Heart left ventricle (tissue), 16 donors: ENCODE results near the gene SIX2. TPM values are rescaled to one million over a fixed set of nuclear protein-coding genes. Genes with fewer than 3 reads are reported as not detected.
"Not testable (repeated sequence)": the region's sequence is repeated elsewhere in the genome, so short reads cannot be mapped to it uniquely, and the experiment has no call there.

Source experiments
- ATAC-seq, 4 donors: fragments of 200-7000 bp; cut with Tn5 transposase; one replicate each; pipeline ENCODE4 v1.9.1; 2020 to 2022; ENCODE audit warnings: moderate library complexity in 4 of 4, mild to moderate bottlenecking in 3 of 4, moderate number of reproducible peaks in 1 of 4
- DNase-seq, 5 donors: peaks; one replicate each; pipeline ENCODE4 v3.0.0-alpha.2; 2020
- H3K27ac ChIP-seq, 12 donors: fragments of 200-600 bp; sonication (generic) in 4 of 12; one replicate each; pipeline versions ENCODE4 v1.5.0 to v1.8.0; 2016 to 2022; ENCODE audit warnings: mild to moderate bottlenecking in 2 of 12
- H3K27me3 ChIP-seq, 9 donors: fragments of 200-600 bp; sonication (generic) in 2 of 9; one replicate each; pipeline versions ENCODE4 v1.5.1 to v1.8.0; 2016 to 2022; ENCODE audit warnings: mild to moderate bottlenecking in 3 of 9
- H3K36me3 ChIP-seq, 9 donors: fragments of 200-600 bp; sonication (generic) in 2 of 9; one replicate each; pipeline versions ENCODE4 v1.5.0 to v1.8.0; 2018 to 2022; ENCODE audit warnings: mild to moderate bottlenecking in 2 of 9
- H3K4me1 ChIP-seq, 12 donors: fragments of 200-600 bp; sonication (generic) in 4 of 12; one replicate each; pipeline versions ENCODE4 v1.5.0 to v1.8.0; 2016 to 2022; ENCODE audit warnings: mild to moderate bottlenecking in 3 of 12
- H3K4me3 ChIP-seq, 12 donors: fragments of 200-600 bp; sonication (generic) in 4 of 12; one replicate each; pipeline versions ENCODE4 v1.5.0 to v1.8.0; 2017 to 2022; ENCODE audit warnings: mild to moderate bottlenecking in 9 of 12, moderate library complexity in 4 of 12
- H3K9me3 ChIP-seq, 12 donors: fragments of 200-600 bp; sonication (generic) in 4 of 12; one replicate each; pipeline versions ENCODE4 v1.5.0 to v1.8.0; 2016 to 2022; ENCODE audit warnings: mild to moderate bottlenecking in 1 of 12
- POLR2A ChIP-seq, 2 donors: fragments of 450-650 bp; IDR thresholded peaks; one replicate each; pipeline ENCODE4 v1.6.1; 2017; ENCODE audit warnings: antibody characterized with exemption in 2 of 2, mild to moderate bottlenecking in 2 of 2, moderate library complexity in 2 of 2
- WGBS, 4 donors: extraction: QIAGEN DNeasy Blood & Tissue Kit in 2 of 4; methylation state at CpG; one replicate each; pipeline versions ENCODE4 v1.1.5 to v1.1.7; 2013 to 2018; 5-methylcytosine and 5-hydroxymethylcytosine counted together
- intact Hi-C, 10 donors: fragments of 100-400 bp; cut with DNase I; formaldehyde crosslinking; loops; one replicate each; pipeline versions ENCODE4 v1.11.1 to v1.14.2; 2022
- polyA plus RNA-seq, 2 donors: library from polyadenylated mRNA; stranded (reverse); fragments of 200-250 nt; gene quantifications; one replicate each; pipeline ENCODE4 v1.2.3, GENCODE V29; 2013
- total RNA-seq, 9 donors: library from RNA; depleted of rRNA in 2 of 9; stranded (reverse); fragments of >200 nt in 2 of 9; fragmentation: NEBNext Ultra II Directional in 3 of 9; extraction: Animal tissue kit (Norgen Biotek cat#: 25700) in 3 of 9; gene quantifications; one replicate each; pipeline versions ENCODE4 v1.1.0 to v1.2.4, GENCODE V29; 2016 to 2023
- TF ChIP-seq, protein P1 (sequence below), 12 donors: fragments of 200-600 bp; sonication (generic) in 4 of 12; IDR thresholded peaks; one replicate each; pipeline versions ENCODE4 v1.5.0 to v1.8.0; 2018 to 2022; ENCODE audit warnings: antibody characterized with exemption in 12 of 12, mild to moderate bottlenecking in 5 of 12
- donor health status: ischemic (EF 13 %, LVEDD 7.1; RV severe dilation, severe dysfunction).
- donor health status: healthy with polysubstance abuse.
- donor health status: DM: no; HTN: yes; CAD: no.
- donor health status: DM: no; HTN: no; CAD: no.
- donor health status: ischemic (EF 25% LVEDD 6.9; RV normal size, moderate dysfunction).
- donor health status: ischemic (EF 25% LVEDD 5.7; RV mildly dilated, moderate dysfunction).
- donor health status: healthy.
- donor health status: DM: yes; HTN: yes; CAD: no.
- donor health status: ischemic (EF 35%, LVEDD 5.7; RV mildly dilated, moderate dysfunction).
- donor health status: nonischemic (EF 11% LVEDD 7.7; RV severe dilation, severe dysfunction).
- donor health status: DM: yes; HTN: yes; CAD: no.
- donor health status: PGD.
- donor health status: ischemic (EF 29% LVEDD 5.4; RV normal size, mild dysfunction).
- donor health status: nonischemic (EF 23%, LVEDD 6.1; RV moderate dilation, normal function).

The SIX2 gene
- total and polyA plus RNA-seq, 11 donors = 0.32 to 2.0 (median 0.99) TPM

GRCh38 chr2:45044916-45045315 is 35.7 kb upstream of the SIX2 start:
- Histone ChIP-seq H3K27me3 (peaks cover 0 to 30% (median 0%) of the 10 kb centered on the region in 9 donors), H3K4me3 (no peak overlapping the region), H3K27ac (no peak overlapping the region), H3K4me1 (no peaks in the 10 kb centered on the region), H3K9me3 (no peaks in the 10 kb centered on the region), H3K36me3 (no peaks in the 10 kb centered on the region)
- intact Hi-C loops = loop anchor here in 1 of 10 donors (10.0 kb wide), 1 partner anchor 50 kb away; no protein-coding TSS in a partner anchor
- DNase-seq (no peak), ATAC-seq (no peak)
- no peak for TF ChIP-seq POLR2A (IDR thresholded peaks at IDR 0.05)
- TF ChIP-seq, protein P1, sequence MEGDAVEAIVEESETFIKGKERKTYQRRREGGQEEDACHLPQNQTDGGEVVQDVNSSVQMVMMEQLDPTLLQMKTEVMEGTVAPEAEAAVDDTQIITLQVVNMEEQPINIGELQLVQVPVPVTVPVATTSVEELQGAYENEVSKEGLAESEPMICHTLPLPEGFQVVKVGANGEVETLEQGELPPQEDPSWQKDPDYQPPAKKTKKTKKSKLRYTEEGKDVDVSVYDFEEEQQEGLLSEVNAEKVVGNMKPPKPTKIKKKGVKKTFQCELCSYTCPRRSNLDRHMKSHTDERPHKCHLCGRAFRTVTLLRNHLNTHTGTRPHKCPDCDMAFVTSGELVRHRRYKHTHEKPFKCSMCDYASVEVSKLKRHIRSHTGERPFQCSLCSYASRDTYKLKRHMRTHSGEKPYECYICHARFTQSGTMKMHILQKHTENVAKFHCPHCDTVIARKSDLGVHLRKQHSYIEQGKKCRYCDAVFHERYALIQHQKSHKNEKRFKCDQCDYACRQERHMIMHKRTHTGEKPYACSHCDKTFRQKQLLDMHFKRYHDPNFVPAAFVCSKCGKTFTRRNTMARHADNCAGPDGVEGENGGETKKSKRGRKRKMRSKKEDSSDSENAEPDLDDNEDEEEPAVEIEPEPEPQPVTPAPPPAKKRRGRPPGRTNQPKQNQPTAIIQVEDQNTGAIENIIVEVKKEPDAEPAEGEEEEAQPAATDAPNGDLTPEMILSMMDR (IDR thresholded peaks at IDR 0.05) = no peak
- 89 to 94% (median 92%) methylated on average over 2 of the region's 2 CpGs for WGBS, 4 donors

DNA sequence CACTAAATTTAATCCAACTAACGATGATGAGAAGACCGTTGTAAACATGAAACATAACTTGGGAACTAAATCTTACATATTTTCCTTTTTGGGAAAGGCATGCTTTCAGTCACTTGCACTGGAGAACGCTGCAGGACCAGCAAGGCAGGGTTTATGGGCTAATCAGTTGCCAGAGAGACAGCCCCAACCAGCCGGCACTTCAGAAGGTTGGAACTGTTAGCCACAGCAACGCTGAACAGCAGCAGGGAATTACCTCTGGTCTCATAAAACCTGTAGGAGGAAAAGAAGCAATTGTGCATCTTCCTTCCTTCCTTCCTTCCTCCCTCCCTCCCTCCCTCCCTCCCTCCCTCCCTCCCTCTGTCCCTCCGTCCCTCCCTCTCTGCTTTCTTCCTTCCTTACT is 33.9 kb upstream of the SIX2 start:
- H3K4me3 ChIP-seq = no peak overlapping the region
- intact Hi-C loops = loop anchor here in 1 of 10 donors (10.0 kb wide), 1 partner anchor 52 kb away; no protein-coding TSS in a partner anchor

GRCh38 chr2:45042401-45042800 is 33.1 kb upstream of the SIX2 start:
- Histone ChIP-seq H3K4me1 (no peaks in the 10 kb centered on the region), H3K36me3 (no peaks in the 10 kb centered on the region), H3K9me3 (no peaks in the 10 kb centered on the region), H3K27ac (no peak overlapping the region), H3K27me3 (peaks cover 0 to 30% (median 0%) of the 10 kb centered on the region in 9 donors), H3K4me3 (no peak overlapping the region)
- intact Hi-C loops = loop anchor here in 1 of 10 donors (10.0 kb wide), 1 partner anchor 52 kb away; no protein-coding TSS in a partner anchor
- DNase-seq (no peak), ATAC-seq (no peak)
- no peak for TF ChIP-seq POLR2A (IDR thresholded peaks at IDR 0.05)
- WGBS, 4 donors = 82 to 90% (median 89%) methylated on average over 2 of the region's 2 CpGs

More for the DNA sequence above, 33.9 kb upstream of the SIX2 start:
- no peak overlapping the region for H3K27ac ChIP-seq
- WGBS, 4 donors = 38 to 50% (median 45%) methylated on average over 5 to 6 of the region's 6 CpGs
- no peaks in the 10 kb centered on the region for H3K36me3 ChIP-seq
- no peaks in the 10 kb centered on the region for H3K4me1 ChIP-seq
- ATAC-seq (no peak), DNase-seq (no peak)
- H3K9me3 ChIP-seq = no peaks in the 10 kb centered on the region
- no peak for TF ChIP-seq POLR2A (IDR thresholded peaks at IDR 0.05)
- TF ChIP-seq, protein P1 (IDR thresholded peaks at IDR 0.05) = no peak
- H3K27me3 ChIP-seq = peaks cover 0 to 30% (median 0%) of the 10 kb centered on the region in 9 donors

- ATAC-seq = no peak
- Histone ChIP-seq H3K9me3 (no peaks in the 10 kb centered on the region), H3K36me3 (no peaks in the 10 kb centered on the region), H3K4me1 (no peaks in the 10 kb centered on the region), H3K27me3 (peaks cover 0 to 24% (median 0%) of the 10 kb centered on the region in 9 donors), H3K4me3 (no peak overlapping the region), H3K27ac (no peak overlapping the region)
- DNase-seq = no peak
- intact Hi-C loops = loop anchor here in 1 of 10 donors (10.0 kb wide), 1 partner anchor 54 kb away; no protein-coding TSS in a partner anchor
- TF ChIP-seq POLR2A (IDR thresholded peaks at IDR 0.05) = no peak
- TF ChIP-seq, protein P1 (IDR thresholded peaks at IDR 0.05) = no peak
These were observed 31.5 kb upstream of the SIX2 start for GRCh38 chr2:45040786-45041185.

DNA sequence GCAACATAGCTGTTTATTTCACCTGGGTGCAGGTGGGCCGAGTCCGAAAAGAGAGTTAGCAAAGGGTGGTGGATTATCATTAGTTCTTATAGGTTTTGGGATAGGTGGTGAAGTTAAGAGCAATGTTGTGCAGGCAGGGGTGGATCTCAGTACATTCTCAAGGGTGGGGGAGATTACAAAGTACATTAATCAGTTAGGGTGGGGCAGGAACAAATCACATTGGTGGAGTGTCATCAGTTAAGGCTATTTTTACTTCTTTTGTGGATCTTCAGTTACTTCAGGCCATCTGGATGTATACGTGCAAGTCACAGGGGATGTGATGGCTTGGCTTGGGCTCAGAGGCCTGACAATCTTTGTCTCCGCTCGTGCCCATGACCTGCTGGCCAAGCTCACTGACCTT is 30.6 kb upstream of the SIX2 start:
- not testable (repeated sequence) for H3K36me3 ChIP-seq, H3K27ac ChIP-seq, H3K4me3 ChIP-seq, H3K9me3 ChIP-seq, DNase-seq, H3K4me1 ChIP-seq, ATAC-seq
- WGBS, 4 donors = 66 to 74% (median 72%) methylated on average over 5 of the region's 5 CpGs
- intact Hi-C loops = loop anchor here in 1 of 10 donors (10.0 kb wide), 1 partner anchor 55 kb away; no protein-coding TSS in a partner anchor
- peaks cover 0 to 20% (median 0%) of the 10 kb centered on the region in 9 donors for H3K27me3 ChIP-seq

- intact Hi-C loops, H3K27ac ChIP-seq, DNase-seq, H3K36me3 ChIP-seq, H3K4me1 ChIP-seq, ATAC-seq, H3K4me3 ChIP-seq, H3K9me3 ChIP-seq: not testable (repeated sequence)
- 50 to 72% (median 63%) methylated on average over 5 of the region's 5 CpGs for WGBS, 4 donors
- peaks cover 0 to 11% (median 0%) of the 10 kb centered on the region in 9 donors for H3K27me3 ChIP-seq
These were observed 29.6 kb upstream of the SIX2 start for GRCh38 chr2:45038861-45039260.
